Stimulated activated CD8-positive, alpha-beta memory T cell treated with anti-CD3 and anti-CD28 coated beads, Interleukin-12 subunit alpha, Interleukin-12 subunit beta, amount 100 ng/mL, for 24 hours (primary cell): ENCODE measurements around the gene JMJD1C.

Source experiments
- DNase-seq: peaks from one replicate; pipeline ENCODE4 v3.0.0-alpha.2; 2020; ENCODE audit errors: extremely low read depth

Gene JMJD1C

DNA sequence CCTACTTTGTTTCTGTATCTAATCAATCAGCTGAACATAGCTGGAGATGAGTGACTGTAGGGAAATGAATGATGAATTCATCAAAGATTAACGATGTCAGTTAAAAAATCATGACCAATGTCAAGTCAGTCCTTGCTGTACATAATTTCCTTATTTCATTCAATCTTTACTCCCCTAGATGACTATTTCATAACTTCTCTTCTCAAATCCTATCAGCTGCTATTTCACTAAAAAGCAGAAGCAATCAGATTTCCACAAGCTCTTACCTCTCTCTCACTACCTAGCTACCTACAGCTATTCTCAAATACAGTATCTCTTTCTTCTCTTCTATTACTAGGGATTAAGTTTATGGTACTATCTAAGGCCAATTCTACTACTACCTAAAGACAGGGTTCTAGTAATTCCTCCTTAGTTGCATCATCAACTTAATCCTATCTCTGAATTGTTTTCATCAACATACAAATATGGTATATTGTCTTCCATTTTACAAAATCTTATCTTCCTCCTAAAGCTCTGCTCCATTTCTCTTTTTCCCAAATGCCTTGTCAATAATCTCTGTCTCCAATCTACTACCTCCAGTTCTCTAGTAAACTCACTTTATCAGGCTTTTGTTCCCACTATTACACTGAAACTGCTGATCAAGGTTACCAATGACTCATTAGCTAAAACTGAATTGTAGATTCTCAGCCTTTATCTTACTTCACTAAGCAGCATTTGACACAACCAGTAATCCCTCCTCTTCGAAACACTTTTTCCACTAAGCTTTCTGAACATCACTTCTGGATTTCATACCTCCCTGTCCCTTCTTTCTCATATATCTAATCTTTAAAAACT, 28.4 kb downstream of the JMJD1C start:
- no peak for DNase-seq

DNA sequence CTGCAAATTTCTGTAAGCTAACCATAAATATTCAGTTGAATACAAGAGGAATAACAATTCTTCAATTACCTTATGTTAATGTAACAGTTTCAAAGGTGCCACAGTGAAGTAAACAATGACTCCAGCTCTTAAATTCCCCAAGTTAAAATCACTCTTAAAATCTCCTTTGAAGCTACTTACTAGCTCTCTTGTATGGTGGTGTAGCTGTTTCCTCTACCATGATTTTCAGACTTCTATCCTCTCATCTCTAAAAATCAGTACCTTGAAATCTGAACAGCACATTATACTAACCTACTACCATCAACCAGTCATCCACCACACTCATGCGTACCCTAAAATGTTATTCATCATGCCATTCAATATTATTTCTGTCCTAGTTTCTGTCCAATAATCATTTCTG, 29.6 kb downstream of the JMJD1C start:
- no peak for DNase-seq

DNA sequence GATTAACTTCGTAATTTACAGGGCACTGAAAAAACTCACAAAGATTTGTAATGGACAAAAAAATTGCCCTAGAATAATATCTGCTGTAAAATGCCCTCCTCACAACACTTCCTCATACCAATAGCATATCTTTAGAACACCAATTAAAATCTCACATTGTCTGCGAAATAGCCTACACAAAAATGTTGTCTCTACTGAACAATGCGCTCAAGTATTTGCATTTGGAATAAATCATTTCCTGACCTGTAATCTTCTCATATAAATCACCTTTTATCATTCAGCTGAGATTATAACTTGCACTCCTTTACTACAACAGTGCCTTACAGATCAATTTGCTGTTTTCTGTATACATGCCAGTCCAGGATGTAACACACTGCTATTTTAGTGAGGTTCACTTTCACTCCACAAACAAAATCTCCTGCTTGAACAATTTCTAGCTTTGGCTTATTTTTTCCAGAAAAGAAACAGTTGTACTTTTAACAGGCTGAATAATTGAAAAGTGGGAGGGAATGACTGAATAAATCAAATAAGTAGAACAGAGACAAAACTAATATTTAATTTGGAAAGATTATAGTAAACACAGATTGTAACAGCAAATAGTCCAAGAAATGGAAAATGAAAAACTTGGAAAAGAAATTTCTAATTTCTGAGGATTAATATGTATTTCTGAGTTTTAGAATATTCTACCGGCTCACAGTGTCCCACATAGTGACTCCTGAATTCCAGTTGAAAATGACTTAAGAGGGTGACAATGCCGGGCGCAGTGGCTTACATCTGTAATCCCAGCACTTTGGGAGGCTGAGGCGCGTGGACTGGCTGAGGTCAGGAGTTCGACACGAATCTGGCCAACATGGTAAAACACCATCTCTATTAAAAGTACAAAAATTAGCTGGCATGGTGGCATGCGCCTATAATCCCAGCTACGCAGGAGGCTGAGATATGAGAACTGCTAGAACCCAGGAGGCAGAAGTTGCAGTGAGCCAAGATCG, 30.6 kb downstream of the JMJD1C start:
- DNase-seq, result no peak

DNA sequence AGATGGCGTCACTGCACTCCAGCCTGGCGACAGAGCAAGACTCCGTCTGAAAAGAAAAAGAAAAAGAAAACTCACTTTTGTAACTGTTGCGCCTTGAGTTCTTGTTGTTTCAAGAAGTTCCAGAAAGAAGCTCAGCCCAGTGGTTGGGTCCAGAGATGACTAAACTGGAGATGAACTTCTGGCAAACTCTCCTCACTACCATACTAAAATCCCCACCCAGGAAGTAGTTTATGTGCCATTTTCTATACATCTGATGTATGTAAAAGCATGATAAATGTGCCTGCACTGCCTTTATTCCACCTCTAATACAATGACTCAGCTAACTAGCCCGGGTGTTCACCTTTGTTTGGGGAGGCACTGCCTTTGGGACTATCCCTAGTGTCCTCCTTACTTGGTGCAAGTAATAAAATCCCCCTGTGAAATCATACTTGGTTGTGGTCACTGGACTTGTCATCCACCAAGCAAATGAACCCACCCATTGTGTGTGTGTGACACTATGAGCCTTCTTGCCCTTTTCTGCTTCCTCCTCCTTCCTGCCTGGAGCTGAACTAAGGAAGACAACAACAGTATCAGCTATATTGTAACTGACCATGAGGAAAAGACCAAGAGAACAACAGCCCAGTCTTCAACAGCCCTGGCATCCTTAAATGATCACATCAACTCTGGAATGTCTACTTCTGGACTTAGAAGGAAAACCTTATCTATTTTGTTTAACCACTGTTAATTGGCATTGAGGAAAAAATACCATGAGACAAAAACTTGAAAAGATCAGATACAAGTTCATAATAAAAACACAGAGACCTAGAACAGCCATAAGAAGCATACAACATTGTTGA, 33.6 kb downstream of the JMJD1C start:
- DNase-seq, result no peak

DNA sequence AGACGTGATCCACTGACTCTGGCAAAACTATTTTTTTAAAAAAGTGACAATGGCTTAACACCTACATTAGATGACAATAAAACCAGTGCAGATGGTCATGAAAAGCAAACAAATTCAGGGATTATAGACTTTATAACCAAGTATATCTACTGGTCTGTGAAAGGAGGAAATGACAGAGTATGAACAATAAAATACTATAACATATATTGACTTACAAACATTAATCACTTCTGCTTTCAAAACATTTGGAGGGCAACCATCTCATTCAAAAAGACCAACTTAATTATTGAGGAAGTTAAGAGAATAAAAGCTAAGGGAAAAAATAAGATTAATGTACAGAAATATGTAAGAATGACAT, 34.8 kb downstream of the JMJD1C start:
- no peak for DNase-seq

DNA sequence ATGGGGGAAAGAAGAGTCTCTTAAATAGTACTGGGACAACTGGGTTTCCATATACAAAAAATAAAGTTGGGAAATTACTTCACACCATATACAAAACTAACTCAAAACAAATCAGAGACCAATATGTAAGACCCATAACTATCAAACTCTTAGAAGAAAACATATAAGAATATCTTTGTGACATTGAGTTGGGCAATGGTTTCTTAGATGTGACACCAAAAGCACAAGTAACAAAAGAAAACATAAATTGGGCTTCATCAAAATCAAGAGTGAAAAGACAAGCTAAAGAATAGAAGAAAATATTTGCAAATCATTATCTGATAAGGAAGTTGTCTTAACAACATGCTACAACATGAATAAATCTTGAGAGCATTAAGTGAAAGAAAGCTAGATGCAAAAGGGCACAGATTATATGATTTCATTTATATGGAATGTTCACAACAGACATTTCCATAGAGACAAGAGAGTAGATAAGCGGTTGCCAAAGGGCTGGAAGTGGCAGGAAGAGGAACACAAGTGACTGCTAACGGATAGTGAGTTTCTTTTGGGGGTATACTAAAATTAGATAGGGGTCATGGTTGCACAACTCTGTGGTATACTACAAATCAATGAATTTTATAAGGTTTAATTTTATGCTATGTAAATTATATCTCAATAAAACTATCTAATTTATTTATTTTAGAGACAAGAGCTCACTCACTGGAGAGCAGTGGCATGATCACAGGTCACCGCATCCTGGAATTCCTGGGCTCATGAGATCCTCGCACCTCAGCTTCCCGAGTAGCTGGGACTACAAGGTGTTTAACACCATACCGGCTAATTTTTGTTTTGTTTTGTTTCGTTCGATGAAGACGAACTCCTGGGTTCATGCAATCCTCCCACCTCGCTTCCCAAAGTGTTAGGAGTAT, 35.4 kb downstream of the JMJD1C start:
- DNase-seq, result no peak

DNA sequence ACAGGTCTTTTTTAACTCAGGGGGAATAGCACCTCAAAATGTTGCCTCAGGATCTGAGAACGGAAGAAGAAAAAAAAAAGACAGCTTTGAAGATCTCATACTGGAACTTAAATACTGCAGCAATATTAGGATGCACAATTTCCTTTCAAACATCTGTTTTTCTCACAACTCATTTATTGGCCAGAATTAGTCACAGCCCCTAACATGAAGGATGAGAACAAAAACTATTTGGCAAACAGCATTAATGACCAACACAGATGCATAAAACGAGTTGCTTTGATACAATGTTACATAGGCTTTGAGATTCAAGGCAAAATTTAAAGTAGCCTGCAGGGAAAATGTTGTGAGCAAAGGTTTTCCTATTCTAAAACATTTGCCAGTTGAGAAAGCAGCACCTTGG, 36.5 kb downstream of the JMJD1C start:
- DNase-seq, result no peak

DNA sequence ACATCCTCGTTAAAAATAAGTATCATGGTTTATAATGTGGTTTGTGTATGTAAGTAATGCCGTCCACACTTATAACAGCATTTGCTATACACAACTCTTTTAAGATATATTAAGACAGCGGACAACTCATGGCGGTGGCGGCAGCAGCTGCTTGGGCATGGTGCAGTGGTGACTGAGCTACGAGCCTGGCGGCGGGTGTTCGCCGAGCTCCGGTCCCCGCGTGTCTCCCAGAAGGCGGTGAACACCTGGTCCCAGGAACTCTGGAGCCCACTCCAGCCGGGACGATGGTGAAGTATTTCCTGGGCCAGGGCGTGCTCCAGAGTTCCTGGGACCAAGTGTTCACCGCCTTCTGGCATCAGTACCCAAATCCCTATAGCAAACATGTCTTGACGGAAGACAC, 38.8 kb downstream of the JMJD1C start:
- DNase-seq, result no peak

DNA sequence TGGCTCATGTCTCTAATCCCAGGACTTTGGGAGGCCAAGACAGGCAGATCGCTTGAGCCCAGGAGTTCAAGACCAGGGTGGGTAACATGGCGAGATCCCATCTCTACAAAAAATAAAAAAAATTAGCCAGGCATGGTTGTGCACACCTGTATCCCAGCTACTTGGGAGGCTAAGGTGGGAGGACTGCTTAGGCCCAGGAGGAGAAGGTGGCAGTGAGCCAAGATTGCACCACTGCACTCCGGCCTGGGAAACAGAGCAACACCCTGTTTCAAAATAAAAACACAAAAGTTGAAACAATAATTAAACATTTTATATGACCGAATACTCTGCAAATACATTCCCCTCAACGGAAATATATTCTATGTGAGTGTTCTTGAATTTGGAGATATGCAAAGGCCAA, 40.3 kb downstream of the JMJD1C start:
- DNase-seq, result no peak

DNA sequence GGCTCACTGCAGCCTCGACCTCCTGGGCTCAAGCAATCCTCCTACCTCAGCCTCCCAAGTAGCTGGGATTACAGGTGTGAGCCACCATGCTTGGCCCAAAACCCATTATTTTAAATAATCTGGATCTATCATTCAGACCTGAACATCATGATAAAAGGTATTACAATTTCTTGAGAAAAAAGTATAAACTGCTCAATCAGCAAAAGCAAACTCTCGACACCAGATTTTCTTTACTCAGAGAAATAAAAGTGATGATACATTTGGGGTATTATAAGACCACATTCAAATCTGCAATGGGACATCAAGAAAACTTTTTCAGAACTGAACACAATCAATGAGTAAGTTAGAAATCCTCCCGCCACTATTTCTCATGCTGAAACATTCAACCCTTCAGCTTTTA, 41.2 kb downstream of the JMJD1C start:
- no peak for DNase-seq

DNA sequence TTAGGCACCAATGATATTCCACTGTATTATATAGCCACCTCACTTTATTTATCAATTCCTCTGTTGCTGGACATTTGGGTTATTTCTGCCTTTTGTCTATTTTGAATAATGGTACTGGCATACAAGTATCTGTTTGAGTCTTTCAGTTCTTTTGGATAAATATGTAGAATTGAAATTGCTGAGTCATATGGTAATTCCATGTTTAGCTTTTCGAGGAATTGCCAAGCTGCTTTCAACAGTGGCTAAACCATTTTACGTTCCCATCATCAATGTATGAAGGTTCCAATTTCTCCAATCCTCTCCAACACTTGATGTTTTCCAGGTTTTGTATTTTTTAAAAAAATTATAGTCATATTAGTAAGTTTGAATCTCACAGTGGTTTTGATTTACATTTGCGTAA, 42.3 kb downstream of the JMJD1C start:
- DNase-seq, result no peak

DNA sequence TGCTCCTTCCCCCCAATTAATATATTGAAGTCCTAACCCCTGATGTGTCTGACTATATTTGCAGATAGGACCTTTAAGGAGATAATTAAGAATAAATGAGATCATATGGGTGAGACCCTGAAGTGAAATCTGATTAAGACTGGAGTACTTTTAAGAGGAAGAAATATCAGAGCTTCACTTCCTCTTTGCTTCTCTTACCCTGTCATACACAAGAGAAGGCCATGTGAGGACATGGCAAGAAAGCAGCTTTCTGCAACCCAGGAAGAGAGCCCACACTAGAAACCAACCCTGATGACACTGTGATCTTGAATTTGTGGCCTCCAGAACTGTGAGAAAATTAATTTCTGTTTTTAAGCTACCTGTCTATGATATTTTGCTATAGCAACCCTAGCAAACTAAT, 44.2 kb downstream of the JMJD1C start:
- DNase-seq, result no peak

DNA sequence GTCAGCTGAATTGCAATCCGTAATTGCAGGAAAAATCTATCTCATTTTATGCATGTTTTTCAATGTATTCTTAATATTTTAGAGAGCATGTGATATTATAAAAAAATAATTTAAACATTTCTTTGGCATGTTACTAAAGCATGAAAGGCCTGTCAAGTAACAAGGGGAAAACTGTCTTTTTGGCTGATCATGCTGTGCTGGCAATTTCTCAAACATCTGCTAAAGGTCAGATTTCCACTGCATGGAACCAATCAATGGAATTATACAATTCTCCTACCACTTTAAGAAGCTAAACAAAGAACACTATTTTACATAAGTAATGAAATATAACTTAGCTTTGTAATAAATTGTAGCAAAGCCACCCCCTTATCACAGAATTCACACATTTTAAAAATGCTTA, 49.4 kb downstream of the JMJD1C start:
- DNase-seq, result no peak

DNA sequence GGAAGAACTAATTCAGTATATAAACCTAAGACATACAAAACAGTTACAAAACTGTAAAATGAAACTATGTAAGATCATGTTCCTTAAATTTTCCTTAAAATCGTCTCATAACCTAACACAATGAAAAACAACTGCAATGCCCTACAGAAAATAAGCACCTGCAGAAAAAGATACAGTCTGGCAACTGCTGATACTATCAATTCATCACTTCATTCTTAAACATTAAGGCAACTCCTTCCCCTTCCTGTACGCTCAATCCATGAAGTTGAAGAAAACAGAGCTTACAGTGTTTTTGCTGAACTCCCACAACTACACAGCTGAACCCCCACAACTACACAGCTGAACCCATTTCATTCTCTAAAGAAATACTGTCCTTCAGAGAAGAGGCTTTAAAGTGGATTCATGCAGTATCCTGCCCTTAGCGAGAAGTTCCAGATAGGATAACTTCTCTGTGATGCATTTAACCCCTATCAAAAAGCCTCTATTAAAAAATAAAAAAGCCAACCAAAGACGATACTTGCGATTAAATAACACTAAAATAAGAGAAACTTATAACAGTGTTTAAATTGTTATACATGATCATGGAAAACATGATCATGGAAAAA, 50.0 kb downstream of the JMJD1C start:
- no peak for DNase-seq

DNA sequence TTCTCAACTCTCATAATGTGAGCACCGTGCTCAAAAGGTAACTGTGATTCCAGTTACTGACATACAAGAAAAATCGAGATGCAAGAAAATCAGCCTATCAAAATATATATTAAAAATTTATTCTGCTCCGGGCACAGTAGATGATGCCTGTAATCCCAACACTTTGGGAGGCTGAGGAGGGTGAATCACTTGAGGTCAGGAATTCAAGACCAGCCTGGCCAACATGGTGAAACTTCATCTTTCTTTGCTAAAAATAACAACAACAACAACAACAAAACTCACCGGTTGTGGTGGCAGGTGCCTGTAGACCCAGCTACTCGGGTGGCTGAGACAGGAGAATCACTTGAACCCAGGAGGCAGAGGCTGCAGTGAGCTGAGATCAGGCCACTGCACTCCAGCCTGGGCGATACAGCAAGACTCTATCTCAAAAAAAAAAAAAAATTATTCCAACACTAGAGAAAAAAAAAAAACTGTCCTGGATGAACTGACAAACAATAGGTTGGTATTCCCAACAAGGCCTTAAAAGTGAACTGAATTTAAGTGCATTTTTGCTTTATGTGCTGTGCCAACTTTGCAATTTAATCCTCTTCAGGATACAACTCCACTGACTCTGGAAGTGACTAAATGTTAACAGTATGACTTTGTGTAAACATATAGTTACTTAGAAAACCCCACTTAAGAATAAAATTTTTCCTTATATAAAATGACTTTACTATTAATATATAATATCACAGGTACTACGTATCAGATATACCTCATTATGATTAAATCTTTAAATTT, 51.1 kb downstream of the JMJD1C start:
- no peak for DNase-seq

DNA sequence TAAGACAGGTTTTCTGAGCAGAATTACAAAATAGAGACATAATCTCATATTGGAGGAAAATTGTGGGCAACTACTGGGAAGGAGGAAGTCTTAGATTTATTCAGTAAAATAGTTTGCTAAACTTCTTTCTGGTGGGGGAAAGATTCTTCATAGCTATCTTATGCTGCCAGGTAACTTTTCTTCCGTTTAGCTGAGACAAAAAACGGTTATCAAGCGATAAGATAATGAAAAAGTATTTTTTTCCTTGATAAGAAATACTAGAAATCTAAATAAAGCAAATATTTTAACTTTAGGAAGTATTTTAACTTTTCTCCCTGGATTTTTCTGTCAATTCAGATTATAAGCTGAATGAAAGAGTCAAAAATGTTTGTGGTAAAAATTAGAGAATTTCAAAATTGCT, 52.3 kb downstream of the JMJD1C start:
- no peak for DNase-seq

DNA sequence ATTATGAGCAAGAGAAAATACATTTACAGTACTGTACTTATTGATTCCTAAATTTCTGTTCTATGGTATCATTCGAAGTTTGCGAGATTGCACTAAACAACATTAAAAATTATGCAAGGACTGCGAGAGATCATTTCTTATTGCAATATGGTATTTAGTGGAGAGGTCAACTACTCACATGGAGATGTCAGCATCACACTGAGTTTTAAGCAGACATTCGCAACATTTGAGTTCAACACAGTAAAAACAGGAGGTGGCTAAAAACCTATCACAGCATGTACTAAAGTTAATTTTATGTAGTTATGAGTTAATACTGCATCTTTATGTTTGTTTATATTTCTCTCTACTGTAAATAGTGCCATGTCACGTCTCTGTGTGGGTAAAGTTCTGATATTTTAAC, 53.5 kb downstream of the JMJD1C start:
- DNase-seq, result no peak

DNA sequence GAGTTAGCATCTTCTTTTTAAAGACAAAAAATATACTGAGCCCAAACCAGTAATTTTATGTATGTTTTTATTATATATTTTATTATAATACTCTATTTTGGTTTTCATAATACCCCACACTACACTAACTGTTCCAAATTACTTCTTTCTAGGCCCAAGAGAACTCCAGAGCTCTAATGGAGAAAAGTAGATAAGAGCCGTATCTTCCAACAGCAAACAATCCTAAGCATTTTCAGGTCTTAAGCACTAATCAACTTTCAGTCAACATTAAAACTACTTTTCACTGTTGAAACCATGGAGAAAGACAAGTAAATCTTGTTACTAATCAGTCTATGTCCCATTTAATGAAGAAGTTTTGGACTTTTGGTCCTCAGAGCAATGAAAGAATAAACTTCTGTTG, 55.1 kb downstream of the JMJD1C start:
- no peak for DNase-seq

DNA sequence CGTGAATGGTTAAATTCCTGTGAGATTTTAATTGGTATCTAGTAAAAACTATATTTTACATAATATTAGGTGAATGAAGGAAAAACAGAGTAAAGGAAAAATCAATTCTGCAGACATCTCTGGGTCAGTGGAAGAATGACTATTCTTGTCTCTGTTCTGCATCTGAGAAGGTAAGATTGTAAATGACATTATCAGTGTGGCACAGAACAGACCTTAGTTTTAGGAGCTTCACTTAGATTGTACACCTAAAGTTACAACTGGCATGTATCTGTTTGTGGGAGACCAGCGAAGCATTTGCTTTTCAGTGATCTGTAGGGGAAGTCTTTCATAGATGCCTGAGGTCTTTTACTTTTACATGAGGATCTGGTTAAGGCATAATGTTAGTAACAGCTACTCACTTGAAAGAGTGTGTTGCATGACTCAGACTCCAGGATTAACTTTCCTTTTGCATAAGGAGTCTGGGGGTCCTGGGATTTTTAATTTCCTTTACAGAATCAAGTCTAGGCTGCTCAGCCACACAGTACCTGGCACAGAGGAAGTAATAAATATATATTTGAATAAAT, 56.2 kb downstream of the JMJD1C start:
- no peak for DNase-seq
